HCT116 (cell line): ENCODE results near the gene PFKFB2.

Source experiments
- CTCF ChIP-seq, 3 experiments: fragments of 200-600 bp in 1 of 3; sonication (generic) in 1 of 3; IDR thresholded peaks in 2 of 3; conservative IDR thresholded peaks in 1 of 3; 2 replicates each; pipeline ENCODE4 v1.5.1; 2012 to 2017; ENCODE audit warnings: low read depth in 2 of 3, low read length in 2 of 3, antibody characterized with exemption in 1 of 3, borderline replicate concordance in 1 of 3, control low read depth in 1 of 3, mild to moderate bottlenecking in 1 of 3, mixed read lengths in 1 of 3, mixed run types in 1 of 3, moderate library complexity in 1 of 3; ENCODE audit not compliant: insufficient read depth in 1 of 3
- EGR1 ChIP-seq: IDR thresholded peaks from 2 replicates; pipeline ENCODE4 v1.6.1; 2012; ENCODE audit warnings: low read depth
- POLR2AphosphoS5 ChIP-seq: IDR thresholded peaks from 2 replicates; pipeline ENCODE4 v1.6.1; 2011; ENCODE audit warnings: mild to moderate bottlenecking, low read depth, low read length, moderate library complexity
- SIN3A ChIP-seq: IDR thresholded peaks from 2 replicates; pipeline ENCODE4 v1.6.1; 2012; ENCODE audit warnings: low read depth
- ZNF274 ChIP-seq: fragments of 200-500 bp; sonication (Bioruptor generic); IDR thresholded peaks from 2 replicates; pipeline ENCODE4 v1.6.1; 2014; ENCODE audit warnings: mild to moderate bottlenecking, low read depth, low read length, inconsistent platforms

GRCh38 chr1:207097871-207098324 lies 44.8 kb downstream of the PFKFB2 start:
- no peak for TF ChIP-seq CTCF (IDR thresholded peaks at IDR 0.05 in 2 of 3, conservative IDR thresholded peaks at IDR 0.05 in 1 of 3; ENCODE audit: borderline replicate concordance in 1 of 3, insufficient read depth in 1 of 3, low read depth in 2 of 3, low read length in 2 of 3)
- TF ChIP-seq ZNF274 = no peak
- TF ChIP-seq EGR1 = no peak
- no peak for TF ChIP-seq SIN3A
- TF ChIP-seq POLR2AphosphoS5 = no peak
